CD14-positive monocyte (primary cell): Measurements from ENCODE around the gene SSBP2. TPM values are rescaled to one million over a fixed set of nuclear protein-coding genes. Genes with fewer than 3 reads are reported as not detected.

Experiments used
- DNase-seq, 3 donors: peaks; one replicate each; pipeline ENCODE4 v3.0.0-alpha.2; 2011 to 2022
- H2AFZ ChIP-seq: 2 replicates; pipeline ENCODE4 v1.6.0; 2012; ENCODE audit warnings: mild to moderate bottlenecking, low read depth, low read length, inconsistent platforms; ENCODE audit not compliant: insufficient read depth, poor library complexity, severe bottlenecking
- H3K27ac ChIP-seq, 2 donors: 1 replicate in 1 of 2; 2 replicates in 1 of 2; pipeline ENCODE4 v1.5.1; 2012 to 2013; ENCODE audit warnings: low read length in 2 of 2, control low read depth in 1 of 2, inconsistent platforms in 1 of 2, low read depth in 1 of 2, mild to moderate bottlenecking in 1 of 2
- H3K27me3 ChIP-seq, 2 donors: one replicate each; pipeline versions ENCODE4 v1.6.0 to v1.6.1; 2011 to 2013; ENCODE audit warnings: low read length in 2 of 2; ENCODE audit not compliant: control insufficient read depth in 2 of 2, insufficient read depth in 2 of 2
- H3K36me3 ChIP-seq, 2 donors: replicated peaks in 1 of 2; 1 replicate in 1 of 2; 2 replicates in 1 of 2; pipeline versions ENCODE4 v1.5.1 to v1.6.1; 2012 to 2013; ENCODE audit warnings: low read length in 2 of 2, control low read depth in 1 of 2, inconsistent platforms in 1 of 2, mild to moderate bottlenecking in 1 of 2; ENCODE audit not compliant: insufficient read depth in 2 of 2, control insufficient read depth in 1 of 2
- H3K4me1 ChIP-seq, 2 donors: 1 replicate in 1 of 2; 2 replicates in 1 of 2; pipeline versions ENCODE4 v1.5.1 to v1.6.1; 2012 to 2013; ENCODE audit warnings: low read length in 2 of 2, control low read depth in 1 of 2, inconsistent platforms in 1 of 2, mild to moderate bottlenecking in 1 of 2, moderate library complexity in 1 of 2; ENCODE audit not compliant: insufficient read depth in 2 of 2, control insufficient read depth in 1 of 2
- H3K4me2 ChIP-seq: replicated peaks from 2 replicates; pipeline ENCODE3; 2012; ENCODE audit warnings: low read length, moderate library complexity, mild to moderate bottlenecking; ENCODE audit not compliant: poor library complexity, severe bottlenecking; ENCODE audit errors: extremely low read depth
- H3K4me3 ChIP-seq, 3 experiments: fragments of 200-600 bp in 1 of 3; sonication (generic) in 1 of 3; replicated peaks in 1 of 3; 1 replicate in 2 of 3; 2 replicates in 1 of 3; pipeline ENCODE4 v1.5.1; 2011 to 2013; ENCODE audit warnings: low read length in 3 of 3, mild to moderate bottlenecking in 3 of 3, control low read depth in 2 of 3, low read depth in 2 of 3, inconsistent platforms in 1 of 3, moderate library complexity in 1 of 3
- H3K79me2 ChIP-seq: 2 replicates; pipeline ENCODE4 v1.6.0; 2012; ENCODE audit warnings: mild to moderate bottlenecking, control low read depth, inconsistent platforms, low read length, moderate library complexity; ENCODE audit not compliant: insufficient read depth
- H3K9ac ChIP-seq: 2 replicates; pipeline ENCODE4 v1.6.0; 2017; ENCODE audit warnings: low read length, mild to moderate bottlenecking; ENCODE audit not compliant: insufficient read depth, poor library complexity, severe bottlenecking
- H3K9me3 ChIP-seq, 2 donors: replicated peaks in 1 of 2; 1 replicate in 1 of 2; 2 replicates in 1 of 2; pipeline versions ENCODE4 v1.5.1 to v1.6.1; 2012 to 2013; ENCODE audit warnings: low read length in 2 of 2, control low read depth in 1 of 2; ENCODE audit not compliant: control insufficient read depth in 1 of 2, insufficient read depth in 1 of 2
- H4K20me1 ChIP-seq: 2 replicates; pipeline ENCODE4 v1.6.0; 2012; ENCODE audit warnings: mild to moderate bottlenecking, low read length, control low read depth, moderate library complexity; ENCODE audit not compliant: insufficient read depth
- H3K27ac Mint-ChIP-seq, 7 donors: one replicate each; pipeline ENCODE4 v1.8.0; 2020; ENCODE audit warnings: mild to moderate bottlenecking in 7 of 7, mixed read lengths in 7 of 7, moderate library complexity in 6 of 7, inconsistent platforms in 2 of 7
- H3K27me3 Mint-ChIP-seq, 3 donors: one replicate each; pipeline ENCODE4 v1.8.0; 2021 to 2022; ENCODE audit warnings: low read depth in 3 of 3, mild to moderate bottlenecking in 3 of 3, mixed read lengths in 3 of 3, moderate library complexity in 3 of 3, inconsistent platforms in 1 of 3
- H3K36me3 Mint-ChIP-seq, 2 donors: one replicate each; pipeline ENCODE4 v1.8.0; 2020; ENCODE audit warnings: mixed read lengths in 2 of 2, inconsistent platforms in 1 of 2, mild to moderate bottlenecking in 1 of 2
- H3K4me1 Mint-ChIP-seq: one replicate; pipeline ENCODE4 v1.8.0; 2020; ENCODE audit warnings: mild to moderate bottlenecking, mixed read lengths
- H3K4me3 Mint-ChIP-seq, 2 donors: one replicate each; pipeline ENCODE4 v1.8.0; 2020; ENCODE audit warnings: mild to moderate bottlenecking in 2 of 2, mixed read lengths in 2 of 2, moderate library complexity in 1 of 2
- H3K9me3 Mint-ChIP-seq, 7 donors: one replicate each; pipeline ENCODE4 v1.8.0; 2020 to 2022; ENCODE audit warnings: mixed read lengths in 7 of 7, mild to moderate bottlenecking in 6 of 7, moderate library complexity in 6 of 7, inconsistent platforms in 2 of 7
- CTCF ChIP-seq: fragments of 200-600 bp; IDR thresholded peaks from one replicate; pipeline ENCODE4 v1.8.0; 2022; ENCODE audit warnings: antibody characterized with exemption, mild to moderate bottlenecking
- WGBS: methylation state at CpG from one replicate; pipeline ENCODE4 v1.1.5; 2013; ENCODE audit warnings: missing lambda C conversion rate; ENCODE audit not compliant: insufficient coverage; 5-methylcytosine and 5-hydroxymethylcytosine counted together
- intact Hi-C, 2 donors: fragments of 100-400 bp; cut with micrococcal nuclease; formaldehyde crosslinking; loops; one replicate each; pipeline versions ENCODE4 v1.15.0 to v1.15.1; 2023
- polyA plus RNA-seq, 3 donors: library from polyadenylated mRNA; depleted of rRNA in 1 of 3; unstranded in 2 of 3; stranded (reverse) in 1 of 3; fragments of 300-500 nt in 2 of 3; fragments of >200 nt in 1 of 3; fragmentation: Illumina TruSeq in 2 of 3; gene quantifications; 1 replicate in 2 of 3; 2 replicates in 1 of 3; pipeline ENCODE4 v1.2.3, GENCODE V29; 2012 to 2021

SSBP2 gene
- polyA plus RNA-seq, 3 donors, result 29.1 to 55.2 (median 53.4) TPM

- no peaks in the 10 kb centered on the region for H3K4me1 ChIP-seq
- no peak overlapping the region for H2AFZ ChIP-seq
- peaks cover 58% of the 10 kb centered on the region for H4K20me1 ChIP-seq
- H3K9ac ChIP-seq, result no peak overlapping the region
- Mint-ChIP-seq H3K36me3 (peaks cover 0 to under 1% of the 10 kb centered on the region in 2 donors), H3K27ac (no peak overlapping the region), H3K9me3 (peaks cover 0 to 1% (median 0%) of the 10 kb centered on the region in 7 donors), H3K4me1 (peaks cover 20% of the 10 kb centered on the region), H3K27me3 (no peaks in the 10 kb centered on the region), H3K4me3 (no peak overlapping the region)
- no peaks in the 10 kb centered on the region for H3K27me3 ChIP-seq
- H3K4me2 ChIP-seq, result no peak overlapping the region
- no peak overlapping the region for H3K4me3 ChIP-seq
- no CpG with 5 or more reads among the region's 1 CpG for WGBS
- H3K79me2 ChIP-seq, result peaks cover 9% of the 10 kb centered on the region
- no peaks in the 10 kb centered on the region for H3K9me3 ChIP-seq
- TF ChIP-seq CTCF, result no peak
- intact Hi-C loops, result no loop called here
- no peaks in the 10 kb centered on the region for H3K36me3 ChIP-seq
- H3K27ac ChIP-seq, result no peak overlapping the region
- DNase-seq, result no peak
Observed at GRCh38 chr5:81719743-81720345, 31.1 kb downstream of the SSBP2 start.

GRCh38 chr5:81718300-81718699 lies 32.6 kb downstream of the SSBP2 start:
- peaks cover 0 to 3% (median 0%) of the 10 kb centered on the region in 7 donors for H3K9me3 Mint-ChIP-seq
- intact Hi-C loops, result no loop called here
- H3K4me1 ChIP-seq, result no peaks in the 10 kb centered on the region
- no peak overlapping the region for H3K4me2 ChIP-seq
- H3K27me3 Mint-ChIP-seq, result no peaks in the 10 kb centered on the region
- H3K36me3 ChIP-seq, result no peaks in the 10 kb centered on the region
- no peak overlapping the region for H3K4me3 Mint-ChIP-seq
- WGBS, result no CpG with 5 or more reads among the region's 6 CpGs
- H3K36me3 Mint-ChIP-seq, result peaks cover 3 to 6% of the 10 kb centered on the region in 2 donors
- no peak for TF ChIP-seq CTCF
- peaks cover 5% of the 10 kb centered on the region for H3K79me2 ChIP-seq
- H4K20me1 ChIP-seq, result peaks cover 44% of the 10 kb centered on the region
- H3K27ac ChIP-seq, result no peak overlapping the region
- H3K27me3 ChIP-seq, result no peaks in the 10 kb centered on the region
- H3K4me1 Mint-ChIP-seq, result peaks cover 17% of the 10 kb centered on the region
- H3K27ac Mint-ChIP-seq, result no peak overlapping the region
- no peak overlapping the region for H2AFZ ChIP-seq
- no peak overlapping the region for H3K4me3 ChIP-seq
- no peak overlapping the region for H3K9ac ChIP-seq
- H3K9me3 ChIP-seq, result no peaks in the 10 kb centered on the region
- DNase-seq, result no peak
